DND-41 (cell line): Measurements from ENCODE around the gene TMCO4.

Experiments
- EZH2 ChIP-seq: IDR thresholded peaks from 3 replicates; pipeline ENCODE4 v1.6.1; 2012; ENCODE audit warnings: borderline replicate concordance, low read depth, mild to moderate bottlenecking, moderate library complexity, low read length, inconsistent platforms; ENCODE audit not compliant: severe bottlenecking
- TF ChIP-seq, protein P1 (sequence below): IDR thresholded peaks from 2 replicates; pipeline ENCODE4 v1.5.1; 2012; ENCODE audit warnings: borderline replicate concordance, low read length, moderate library complexity, mild to moderate bottlenecking; ENCODE audit not compliant: poor library complexity, severe bottlenecking; ENCODE audit errors: extremely low read depth

DNA sequence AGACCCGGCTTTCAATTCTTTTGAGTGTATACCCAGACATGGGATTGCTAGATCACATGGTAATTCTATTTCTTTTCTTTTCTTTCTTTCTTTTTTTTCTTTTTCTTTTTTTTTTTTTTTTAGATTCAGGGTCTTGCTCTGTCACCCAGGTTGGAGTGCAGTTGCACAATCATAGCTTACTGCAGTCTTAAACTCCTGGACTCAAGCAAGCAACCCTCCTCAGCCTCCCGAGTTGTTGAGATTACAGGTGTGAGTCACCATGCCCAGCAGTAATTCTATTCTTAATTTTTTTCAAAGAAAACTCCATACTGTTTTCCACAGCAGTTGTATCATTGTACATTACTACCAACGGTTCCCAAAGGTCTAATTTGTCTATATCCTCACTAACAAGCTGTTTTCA is 28.8 kb upstream of the TMCO4 start:
- TF ChIP-seq, protein P1, sequence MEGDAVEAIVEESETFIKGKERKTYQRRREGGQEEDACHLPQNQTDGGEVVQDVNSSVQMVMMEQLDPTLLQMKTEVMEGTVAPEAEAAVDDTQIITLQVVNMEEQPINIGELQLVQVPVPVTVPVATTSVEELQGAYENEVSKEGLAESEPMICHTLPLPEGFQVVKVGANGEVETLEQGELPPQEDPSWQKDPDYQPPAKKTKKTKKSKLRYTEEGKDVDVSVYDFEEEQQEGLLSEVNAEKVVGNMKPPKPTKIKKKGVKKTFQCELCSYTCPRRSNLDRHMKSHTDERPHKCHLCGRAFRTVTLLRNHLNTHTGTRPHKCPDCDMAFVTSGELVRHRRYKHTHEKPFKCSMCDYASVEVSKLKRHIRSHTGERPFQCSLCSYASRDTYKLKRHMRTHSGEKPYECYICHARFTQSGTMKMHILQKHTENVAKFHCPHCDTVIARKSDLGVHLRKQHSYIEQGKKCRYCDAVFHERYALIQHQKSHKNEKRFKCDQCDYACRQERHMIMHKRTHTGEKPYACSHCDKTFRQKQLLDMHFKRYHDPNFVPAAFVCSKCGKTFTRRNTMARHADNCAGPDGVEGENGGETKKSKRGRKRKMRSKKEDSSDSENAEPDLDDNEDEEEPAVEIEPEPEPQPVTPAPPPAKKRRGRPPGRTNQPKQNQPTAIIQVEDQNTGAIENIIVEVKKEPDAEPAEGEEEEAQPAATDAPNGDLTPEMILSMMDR = no peak
- TF ChIP-seq EZH2 = no peak
